HG02798 (cell line): Measurements from ENCODE around the gene FRZB.
"Not testable (repeated sequence)": the region's sequence is repeated elsewhere in the genome, so short reads cannot be mapped to it uniquely, and the experiment has no call there.

Experiments
- ATAC-seq: cut with Tn5 transposase; IDR thresholded peaks from one replicate; pipeline ENCODE4 v1.9.1; 2021; ENCODE audit warnings: mild to moderate bottlenecking; ENCODE audit not compliant: unreplicated experiment, poor library complexity

Gene FRZB

DNA sequence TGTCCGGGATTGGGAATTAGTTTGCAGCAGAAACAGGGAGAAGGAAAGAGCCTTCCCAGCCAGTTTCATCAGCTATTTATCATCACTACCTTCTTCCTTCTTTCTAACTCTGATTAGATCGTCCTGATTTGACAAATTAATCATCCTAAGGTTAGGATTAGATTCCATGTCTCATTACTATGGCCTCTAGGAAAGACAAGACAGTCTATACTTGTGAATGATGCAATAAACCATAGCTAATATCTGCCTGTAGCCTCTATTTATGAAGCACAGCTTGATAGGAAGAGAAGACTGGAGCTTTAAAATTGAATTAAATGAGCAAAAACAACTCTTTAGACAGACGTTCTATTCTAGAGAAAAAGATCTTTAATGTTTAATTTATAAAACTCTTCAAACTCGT is 25.2 kb upstream of the FRZB start:
- ATAC-seq = no peak

DNA sequence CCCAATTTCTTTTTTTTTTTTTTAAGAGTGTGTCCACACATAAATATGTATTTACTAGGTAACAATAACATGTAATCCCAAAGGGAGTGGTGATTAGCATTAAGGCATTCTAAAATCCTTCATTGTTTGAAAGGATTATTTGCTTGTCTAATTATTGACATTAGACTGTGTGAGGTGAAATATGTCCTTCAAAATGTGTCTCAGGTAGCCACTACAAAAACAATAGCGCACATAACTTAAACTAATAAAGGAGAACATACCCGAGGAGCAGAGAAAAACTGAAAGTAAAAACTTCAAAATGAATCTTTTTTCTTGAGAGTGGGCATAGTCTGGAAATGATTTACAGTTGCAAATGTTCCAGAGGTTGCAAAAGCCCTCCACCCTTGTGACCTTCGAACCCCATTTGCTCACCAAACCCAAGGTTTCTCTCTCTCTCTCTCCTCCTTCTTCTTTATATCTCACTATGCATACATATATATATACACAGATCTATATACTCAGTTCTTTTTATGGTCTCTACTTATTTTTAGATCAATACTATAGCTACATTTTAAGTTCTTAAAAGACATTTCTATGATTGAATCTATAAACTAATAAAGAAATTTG is 24.4 kb upstream of the FRZB start:
- no peak for ATAC-seq

DNA sequence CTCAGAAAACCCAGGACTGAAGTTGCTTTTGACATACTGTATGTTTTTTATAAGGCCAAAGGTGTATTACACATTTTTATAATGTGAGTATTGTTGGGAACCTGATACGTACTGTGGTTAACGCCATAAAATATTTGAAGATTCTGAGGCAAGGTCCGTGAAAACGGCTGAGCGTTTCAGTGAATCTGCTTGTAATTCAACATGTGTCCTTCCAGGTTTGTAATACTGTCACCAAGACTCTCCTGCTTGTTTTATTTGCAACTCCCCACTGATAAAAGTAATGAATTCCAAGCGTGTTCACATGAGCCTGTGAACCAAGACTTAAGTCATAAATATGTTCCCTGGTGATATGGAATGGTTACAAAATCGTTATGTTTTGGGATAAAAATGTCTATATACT is 23.9 kb upstream of the FRZB start:
- ATAC-seq = no peak

DNA sequence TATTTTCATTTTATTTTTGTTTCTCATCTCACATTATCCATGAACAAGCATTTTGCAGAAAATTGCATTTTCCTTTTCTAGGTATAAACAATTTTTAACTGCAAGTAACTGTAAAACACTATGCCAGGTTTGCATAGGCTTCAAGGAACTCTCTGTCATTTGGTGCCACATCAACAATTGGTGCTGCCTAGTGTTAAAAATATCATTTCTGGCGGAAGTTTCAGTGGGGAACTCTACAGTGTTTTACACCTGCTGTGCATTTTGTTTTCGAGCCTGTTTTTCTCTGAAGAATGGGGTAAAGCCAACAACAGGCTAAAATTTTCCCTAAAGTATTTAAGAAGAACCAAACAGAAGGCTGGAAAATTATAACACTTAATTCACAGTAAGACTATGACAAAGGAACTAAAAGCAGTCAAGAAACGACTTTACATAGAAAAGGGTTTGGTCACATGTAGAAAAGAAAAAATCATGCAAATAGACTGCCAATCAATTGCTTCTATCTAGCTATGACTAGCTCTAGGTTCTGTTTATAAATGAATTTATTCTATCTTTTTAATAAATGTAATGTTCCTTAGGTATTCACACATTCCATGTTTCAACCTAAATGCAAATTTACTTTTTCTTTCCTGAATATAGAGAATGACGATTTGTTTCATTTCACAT is 21.4 kb upstream of the FRZB start:
- peak; percentile 55 for ATAC-seq

DNA sequence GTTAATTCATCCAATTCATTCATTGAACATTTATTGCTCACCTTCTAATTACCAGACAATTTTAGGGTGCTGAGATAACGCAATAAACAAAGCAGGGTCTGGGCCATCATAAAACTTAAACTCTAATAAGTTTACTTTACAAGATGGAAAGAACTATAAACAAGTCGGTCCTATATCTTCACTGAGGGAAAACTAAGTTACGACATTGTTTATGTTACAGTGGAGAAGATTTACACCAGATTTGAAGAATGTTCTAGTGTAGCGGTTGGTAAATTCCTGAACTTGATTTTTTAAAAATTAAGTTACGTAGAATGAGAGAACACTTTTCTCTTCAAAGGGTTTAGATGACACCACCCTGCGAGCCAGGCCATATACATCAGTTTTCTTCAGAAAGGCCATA is 20.7 kb upstream of the FRZB start:
- ATAC-seq = no peak

DNA sequence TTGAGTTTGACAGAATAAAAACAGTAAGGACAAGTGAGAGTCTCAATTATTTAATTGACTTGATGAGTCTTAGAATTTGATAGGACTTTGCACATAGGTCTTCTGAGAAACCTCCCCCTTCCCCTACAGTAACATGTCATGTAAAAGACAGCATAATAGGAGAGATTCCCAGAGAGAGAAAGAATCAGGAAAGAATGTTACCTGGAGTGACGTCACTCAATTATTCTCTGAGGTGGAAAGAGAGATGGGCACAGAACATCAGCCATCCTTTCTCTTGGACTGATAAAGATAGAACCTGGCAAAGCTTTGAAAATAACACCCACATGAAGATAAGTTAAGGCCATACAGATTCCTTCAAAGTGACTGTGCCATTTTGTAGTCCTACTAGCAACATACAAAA is 19.3 kb upstream of the FRZB start:
- no peak for ATAC-seq

DNA sequence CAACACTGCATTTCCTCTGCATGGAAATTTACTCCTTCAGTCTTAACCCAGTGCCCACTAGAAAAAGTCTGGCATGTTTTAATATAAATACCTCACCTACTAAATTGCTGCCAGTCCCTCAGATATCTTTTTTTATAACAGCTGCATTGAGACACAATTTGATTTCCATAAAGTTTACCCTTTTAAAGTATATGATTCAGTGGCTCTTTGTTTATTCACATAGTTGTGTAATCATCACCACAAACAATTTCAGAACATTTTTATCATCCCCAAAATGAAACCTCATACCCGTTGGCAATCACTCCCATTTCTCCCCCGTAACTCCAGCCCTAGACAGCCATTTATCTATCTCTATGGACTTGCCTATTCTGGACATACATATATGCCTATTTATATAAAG is 17.0 kb upstream of the FRZB start:
- no peak for ATAC-seq

DNA sequence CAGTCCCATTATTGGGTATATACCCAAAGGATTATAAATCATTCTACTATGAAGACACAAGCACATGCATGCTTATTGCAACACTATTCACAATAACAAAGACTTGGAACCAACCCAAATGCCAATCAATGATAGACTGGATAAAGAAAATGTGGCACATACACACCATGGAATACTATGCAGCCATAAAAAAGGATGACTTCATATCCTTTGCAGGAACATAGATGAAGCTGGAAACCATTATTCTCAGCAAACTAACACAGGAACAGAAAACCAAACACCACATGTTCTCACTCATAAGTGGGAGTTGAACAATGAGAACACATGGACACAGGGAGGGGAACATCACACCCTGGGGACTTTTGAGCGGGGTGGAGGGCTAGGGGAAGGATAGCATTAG is 13.7 kb upstream of the FRZB start:
- not testable (repeated sequence) for ATAC-seq

DNA sequence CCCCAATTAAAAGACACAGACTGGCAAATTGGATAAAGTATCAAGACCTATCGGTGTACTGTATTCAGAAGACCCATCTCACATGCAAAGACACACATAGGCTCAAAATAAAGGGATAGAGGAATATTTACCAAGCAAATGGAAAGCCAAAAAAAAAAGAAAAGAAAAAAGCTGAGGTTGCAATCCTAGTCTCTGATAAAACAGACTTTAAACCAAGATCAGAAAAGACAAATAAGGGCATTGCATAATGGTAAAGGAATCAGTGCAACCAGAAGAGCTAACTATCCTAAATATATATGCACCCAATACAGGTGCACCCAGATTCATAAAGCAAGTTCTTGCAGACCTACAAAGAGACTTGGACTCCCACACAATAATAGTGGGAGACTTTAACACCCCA is 10.2 kb upstream of the FRZB start:
- ATAC-seq = not testable (repeated sequence)

DNA sequence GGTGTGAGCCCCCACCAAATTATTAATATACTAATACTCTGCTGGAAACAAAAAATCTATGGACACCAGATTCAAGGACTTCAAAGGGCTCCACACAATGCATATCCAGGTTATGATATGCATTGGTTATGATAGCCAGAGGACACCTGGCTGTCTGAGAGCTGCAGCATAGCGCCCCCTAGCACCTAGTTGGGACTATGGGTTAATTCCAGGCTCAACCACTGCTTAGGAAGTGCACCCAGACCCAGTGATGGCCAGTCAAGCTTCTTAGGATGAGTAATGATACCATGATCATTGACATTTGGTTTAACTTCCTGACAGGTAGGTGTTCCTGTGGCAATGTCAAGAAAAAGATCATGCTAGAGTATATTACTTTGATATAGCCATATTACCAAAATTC is 3.8 kb upstream of the FRZB start:
- ATAC-seq = no peak

DNA sequence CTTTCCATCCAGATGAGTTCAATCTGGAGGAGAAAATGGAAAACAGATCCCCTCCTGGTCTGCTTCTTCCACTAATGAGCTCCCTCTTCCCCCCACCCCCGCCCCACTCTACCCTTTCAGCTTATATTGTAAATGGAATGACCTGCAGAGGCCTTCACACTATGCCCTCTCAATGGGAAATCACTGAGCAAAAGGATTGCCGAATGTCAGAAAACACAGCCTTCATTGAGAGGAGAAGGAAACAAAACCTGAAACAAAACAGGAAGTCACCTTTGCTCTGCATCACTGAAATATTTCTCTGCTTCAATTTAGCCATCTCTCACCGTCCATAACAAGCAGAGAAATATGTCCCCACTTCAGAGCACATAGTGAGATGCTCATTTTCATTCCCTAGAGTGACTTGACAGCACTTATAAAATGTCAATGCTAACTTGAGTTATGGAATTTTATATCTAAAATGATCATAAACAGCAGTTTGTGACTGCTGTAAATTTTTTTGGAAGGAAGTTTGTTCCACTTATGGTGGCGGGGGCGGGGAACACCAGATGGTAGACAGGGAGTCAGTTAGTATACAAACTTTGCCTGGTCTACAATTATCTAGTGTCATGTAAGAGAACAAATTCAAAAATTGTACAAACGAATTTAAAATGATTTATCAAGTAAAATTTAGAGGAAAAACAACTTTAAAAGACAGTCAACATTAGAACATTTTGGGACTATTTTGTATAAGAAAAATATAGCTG is 1.8 kb upstream of the FRZB start:
- ATAC-seq = no peak

DNA sequence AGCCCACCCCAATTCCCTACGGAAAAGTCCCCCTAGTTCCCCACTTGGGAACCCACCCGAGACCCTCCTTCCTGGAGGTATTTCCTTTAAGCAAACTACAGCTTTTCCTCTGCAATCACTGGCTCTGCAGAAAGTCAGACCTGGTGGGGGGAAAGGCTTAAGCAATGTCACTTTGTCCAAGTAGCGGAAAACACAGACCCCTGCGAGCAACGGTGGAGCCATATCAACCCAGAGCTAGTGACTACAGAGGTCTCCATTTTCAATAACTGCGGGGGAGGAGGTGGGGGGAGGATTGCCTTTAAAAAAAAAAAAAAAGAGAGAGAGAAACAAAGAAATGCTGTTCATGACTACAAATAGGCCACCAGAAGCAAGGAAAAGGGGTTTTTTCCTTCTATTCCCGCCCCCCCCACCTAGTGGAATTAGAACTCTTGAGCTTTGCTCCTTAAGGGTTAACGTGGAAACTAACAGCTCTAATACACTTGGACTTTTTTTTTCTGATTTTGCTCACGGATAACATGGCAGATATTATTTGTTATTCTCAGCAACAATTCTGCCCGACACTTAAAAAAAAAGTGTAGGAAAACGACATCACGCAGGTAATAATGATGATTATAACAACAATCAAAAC is 1.1 kb upstream of the FRZB start:
- no peak for ATAC-seq

DNA sequence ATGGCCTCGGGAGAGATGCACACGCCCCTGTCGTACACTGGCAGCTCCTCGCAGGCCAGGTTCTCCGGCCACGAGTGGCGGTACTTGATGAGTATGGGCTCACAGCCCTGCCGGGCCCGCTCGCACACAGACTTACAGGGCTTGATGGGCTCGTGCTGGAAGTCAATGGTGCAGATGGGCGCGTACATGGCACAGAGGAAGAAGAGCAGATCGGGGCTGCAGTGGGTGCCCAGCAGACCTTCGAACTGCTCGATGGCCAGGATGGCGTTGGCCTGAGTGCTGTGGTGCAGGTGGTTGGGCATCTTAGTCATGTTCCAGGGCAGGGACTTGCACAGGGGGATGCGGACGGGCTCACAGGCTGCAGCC is 359 bp downstream of the FRZB start:
- ATAC-seq = no peak

DNA sequence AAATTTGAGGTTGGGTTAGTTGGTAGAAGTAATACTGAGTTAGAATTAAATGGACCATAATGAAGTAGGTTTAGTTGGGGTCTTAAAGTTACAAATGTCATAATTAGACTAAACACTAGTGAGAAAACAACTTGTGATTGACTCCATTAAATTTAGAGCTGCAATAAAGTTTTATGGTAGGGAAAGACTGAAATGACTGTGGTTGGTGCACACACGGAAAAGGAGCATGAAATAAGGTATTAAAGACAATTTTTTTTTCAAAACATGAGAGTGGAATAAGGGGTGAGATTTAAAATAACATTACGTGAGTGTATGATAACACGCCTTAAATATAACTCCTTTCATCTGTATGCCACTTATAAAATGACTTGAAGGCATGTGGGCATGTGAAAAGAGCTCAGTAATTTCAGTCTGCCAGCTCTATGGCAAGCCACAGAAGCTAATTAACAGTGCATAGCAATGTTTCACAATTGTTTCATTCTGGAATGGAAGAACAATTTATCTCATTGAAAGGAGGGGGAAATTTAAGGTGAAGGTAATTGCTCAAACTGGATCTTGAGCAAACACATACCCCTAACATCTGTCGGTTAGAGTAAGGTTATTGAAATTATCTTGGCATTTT is 1.4 kb downstream of the FRZB start:
- ATAC-seq = no peak

DNA sequence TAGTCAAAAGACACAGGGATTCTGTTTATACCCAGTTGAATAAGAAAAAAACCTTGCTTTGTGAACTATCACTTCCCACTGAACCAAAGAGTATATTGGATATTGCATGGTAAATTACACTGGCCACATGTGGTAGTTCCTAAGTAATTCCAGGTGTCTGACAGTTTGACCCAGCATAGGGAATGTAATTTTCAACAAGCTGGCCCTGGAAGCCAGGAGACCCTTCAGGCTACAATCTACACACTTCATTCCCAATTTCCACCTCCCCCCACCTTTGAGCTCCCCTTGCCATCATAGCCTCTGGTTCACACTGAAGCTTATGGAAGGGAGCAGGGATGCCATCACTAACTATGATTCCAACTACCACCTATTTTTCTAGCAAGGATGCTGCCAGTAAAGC is 2.8 kb downstream of the FRZB start:
- ATAC-seq = no peak

DNA sequence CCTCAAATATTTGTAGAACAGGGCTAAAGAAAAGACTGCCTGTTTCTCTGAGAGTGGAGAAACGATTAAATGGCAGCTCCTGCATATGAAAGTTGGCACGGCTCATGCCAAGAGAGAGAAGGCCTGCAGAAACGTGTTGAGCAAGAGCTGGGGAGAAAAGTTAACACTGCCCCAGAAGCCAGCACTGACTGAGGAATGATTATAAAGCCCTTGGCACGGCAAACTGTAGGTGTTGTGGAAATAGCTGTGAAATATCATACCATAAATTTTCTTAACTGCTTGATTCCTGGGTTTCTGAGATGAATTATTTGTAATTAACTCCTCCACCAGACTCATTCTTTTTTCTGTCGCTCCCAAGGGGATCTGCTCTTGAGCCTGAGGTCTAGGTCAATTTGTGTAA is 4.3 kb downstream of the FRZB start:
- ATAC-seq = no peak

DNA sequence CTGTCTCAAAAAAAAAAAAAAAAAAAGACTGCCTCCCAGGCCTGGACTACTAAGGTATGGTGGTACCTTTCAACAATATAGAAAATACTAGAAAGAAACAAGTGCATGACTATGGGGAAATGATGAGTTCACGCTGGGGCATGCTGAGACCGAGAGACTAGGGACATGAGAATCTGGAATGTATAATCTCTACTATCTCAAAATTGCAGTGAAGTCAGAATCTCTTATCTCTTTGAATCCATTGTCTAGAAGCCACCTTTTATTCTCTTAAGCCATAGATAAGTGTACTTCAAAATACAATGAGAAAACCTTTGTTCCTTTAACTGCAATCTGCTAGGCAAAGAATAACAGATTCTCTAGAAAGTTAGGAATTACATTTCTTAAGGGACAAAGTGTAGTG is 5.6 kb downstream of the FRZB start:
- ATAC-seq = no peak

DNA sequence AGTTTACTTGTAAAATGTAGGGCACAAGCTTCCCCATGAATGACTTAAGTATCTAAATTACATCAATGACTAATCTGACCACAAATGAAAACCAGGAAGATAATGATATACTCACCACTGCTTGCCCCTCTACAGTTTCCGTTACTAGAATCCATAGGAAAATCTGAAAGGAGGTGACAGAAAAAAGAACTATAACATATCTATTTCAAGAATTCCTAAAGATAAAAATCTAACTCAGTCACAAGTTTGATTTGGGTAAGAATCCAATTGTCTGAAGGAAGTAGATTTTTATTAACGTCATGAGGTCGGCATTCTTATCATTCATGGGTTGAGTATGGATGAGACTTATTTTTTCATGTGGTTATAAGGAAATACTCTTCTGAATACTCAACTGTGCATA is 7.8 kb downstream of the FRZB start:
- no peak for ATAC-seq

DNA sequence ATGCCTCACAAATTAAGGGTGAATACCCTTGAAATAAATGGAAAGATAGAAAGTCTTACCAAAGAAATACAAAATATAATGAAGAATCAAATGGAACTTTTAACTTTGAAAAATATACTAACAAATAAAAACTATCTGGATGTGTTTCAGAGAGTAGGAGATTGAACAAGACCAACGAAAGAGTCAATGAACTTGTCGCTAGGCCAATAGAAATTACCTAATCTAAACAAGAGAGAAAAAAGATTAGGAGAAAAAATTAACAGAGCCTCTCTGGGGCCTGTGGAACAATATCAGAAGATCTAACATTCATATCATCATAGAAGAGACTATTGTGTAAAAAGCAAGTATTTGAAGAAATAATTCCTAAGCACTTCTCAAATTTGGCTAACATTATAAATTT is 11.1 kb downstream of the FRZB start:
- ATAC-seq = no peak

DNA sequence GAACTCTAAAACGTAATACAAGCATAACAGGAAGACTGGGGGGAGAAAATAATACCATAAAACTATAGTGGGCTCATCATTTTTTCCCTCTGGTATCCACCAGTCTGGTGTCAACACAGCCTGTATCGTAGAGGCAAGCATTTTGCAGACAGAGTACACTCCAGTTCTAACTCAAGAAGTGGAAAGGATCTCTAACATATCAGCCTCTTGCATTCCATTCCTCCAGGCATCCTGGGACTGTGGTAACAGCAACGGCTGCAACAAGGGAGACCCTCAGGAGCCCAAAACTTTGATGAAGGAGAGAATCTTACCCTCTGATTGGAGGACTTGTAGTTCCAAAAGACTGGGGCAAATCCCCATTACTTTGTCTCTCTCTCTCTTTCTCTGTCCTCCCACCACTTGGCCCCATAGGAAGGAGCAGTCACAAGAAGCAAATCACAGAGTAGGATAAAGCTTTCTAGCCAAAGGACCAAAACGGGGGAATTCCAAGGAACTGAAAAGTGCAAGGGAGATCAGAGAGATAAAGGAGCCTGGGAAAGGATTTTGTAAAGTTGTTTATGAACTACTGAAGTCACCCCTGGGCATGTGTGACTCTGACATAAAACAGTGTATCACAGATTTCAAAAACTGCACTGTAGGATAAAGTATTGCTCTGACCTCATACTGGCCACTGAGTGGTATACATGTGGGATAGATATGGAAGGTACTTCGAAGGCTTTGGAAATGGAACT is 11.9 kb downstream of the FRZB start:
- no peak for ATAC-seq
